Activated naive CD4-positive, alpha-beta T cell treated with anti-CD3 and anti-CD28 coated beads, Interleukin-2, amount 50 U/mL, for 16 hours (primary cell): ENCODE measurements around the gene WHRN.

Experiments used
- DNase-seq: peaks from one replicate; pipeline ENCODE4 v3.0.0-alpha.2; 2020

WHRN gene

DNA sequence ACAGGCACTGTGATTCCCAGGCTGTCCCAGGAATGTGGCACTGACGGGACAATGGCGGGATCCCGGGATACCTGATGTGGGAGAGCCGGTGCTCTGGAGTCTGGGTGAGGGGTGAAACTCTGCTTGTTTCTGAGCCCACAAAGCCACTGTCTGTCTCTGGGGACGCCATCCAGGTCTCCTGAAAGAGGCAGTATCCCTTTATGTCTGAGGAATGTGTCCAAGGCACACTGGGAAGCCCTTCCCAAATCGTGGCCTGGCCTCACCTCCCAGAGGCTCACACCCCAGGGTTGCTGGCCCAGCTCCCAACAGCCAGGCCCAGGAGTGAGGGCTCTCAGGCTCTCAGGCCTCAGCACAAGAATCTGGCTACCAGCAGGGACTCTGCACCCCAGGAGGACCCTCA, 148.5 kb downstream of the WHRN start:
- no peak for DNase-seq

- no peak for DNase-seq
Observed at GRCh38 chr9:114355821-114356220, 149.5 kb downstream of the WHRN start.
